Measurements from ENCODE around the gene CORO2B.
"Not testable (repeated sequence)": the region's sequence is repeated elsewhere in the genome, so short reads cannot be mapped to it uniquely, and the experiment has no call there.

Gene CORO2B

DNA sequence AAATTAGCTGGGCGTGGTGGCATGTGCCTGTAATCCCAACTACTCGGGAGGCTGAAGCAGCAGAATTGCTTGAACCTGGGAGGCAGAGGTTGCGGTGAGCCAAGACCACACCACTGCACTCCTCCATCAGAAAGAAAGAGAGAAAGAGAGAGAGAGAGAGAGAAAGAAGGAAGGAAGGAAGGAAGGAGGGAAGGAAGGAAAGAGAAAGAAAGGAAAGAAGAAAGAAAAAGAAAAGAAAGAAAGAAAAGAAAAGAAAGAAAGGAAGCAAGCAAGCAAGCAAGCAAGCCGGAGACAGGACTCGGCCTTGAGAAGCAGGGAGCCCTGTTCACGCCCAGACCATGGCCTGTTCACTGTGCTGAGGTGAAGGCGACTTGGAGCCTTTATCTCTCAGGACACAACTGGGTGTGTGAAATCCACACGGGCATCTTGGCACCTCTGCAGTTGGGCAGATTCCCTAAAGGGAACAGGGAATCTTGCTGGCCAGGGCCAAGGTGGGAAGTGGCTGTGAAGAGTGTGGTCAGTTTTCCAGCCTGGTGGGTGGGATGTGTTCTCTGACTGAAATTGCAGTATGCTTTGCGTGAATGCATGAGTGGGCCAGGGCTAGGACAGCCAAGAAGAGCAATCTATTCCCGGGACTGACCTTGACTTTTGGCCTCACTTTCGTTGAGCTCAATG is 90.3 kb downstream of the CORO2B start:
- DNase-seq (ENCODE audit: low spot score), result no peak

DNA sequence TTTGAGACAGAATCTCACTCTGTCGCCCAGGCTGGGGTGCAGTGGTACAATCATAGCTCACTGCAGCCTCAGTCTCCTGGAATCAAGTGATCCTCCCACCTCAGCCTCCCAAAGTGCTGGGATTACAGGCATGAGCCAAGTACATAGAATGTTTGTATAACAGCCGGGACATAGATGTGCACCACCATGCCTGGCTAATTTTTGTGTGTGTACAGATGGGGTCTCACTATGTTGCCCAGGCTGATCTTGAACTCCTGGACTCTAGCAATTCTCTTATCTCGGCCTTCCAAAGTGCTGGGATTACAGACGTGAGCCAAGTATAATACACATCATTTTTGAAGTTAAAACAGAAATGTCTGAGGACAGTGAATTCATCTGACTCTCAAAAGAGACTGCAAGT is 93.5 kb downstream of the CORO2B start:
- DNase-seq (ENCODE audit: low spot score), result no peak

DNA sequence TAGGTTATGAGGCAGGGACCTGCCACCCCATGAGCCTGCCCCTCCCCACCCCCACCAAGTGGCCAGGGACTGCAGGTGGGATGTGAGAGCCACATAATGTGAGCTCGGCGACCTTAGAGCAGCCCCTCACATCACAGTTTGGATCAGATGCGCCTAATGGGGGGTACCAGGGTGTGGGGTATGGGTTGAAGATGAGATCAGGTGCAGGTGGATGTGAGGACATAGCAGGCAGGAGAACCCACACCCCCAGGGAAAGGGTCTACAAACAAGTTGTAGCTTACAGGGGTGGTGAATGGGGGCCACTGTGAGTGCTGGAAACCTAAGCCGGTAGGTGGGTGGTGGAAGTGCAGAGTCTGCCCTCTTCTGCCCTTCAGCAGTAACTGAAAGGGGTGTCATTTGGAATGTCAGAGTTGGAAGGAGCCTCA is 94.0 kb downstream of the CORO2B start:
- no peak for DNase-seq (ENCODE audit: low spot score)

DNA sequence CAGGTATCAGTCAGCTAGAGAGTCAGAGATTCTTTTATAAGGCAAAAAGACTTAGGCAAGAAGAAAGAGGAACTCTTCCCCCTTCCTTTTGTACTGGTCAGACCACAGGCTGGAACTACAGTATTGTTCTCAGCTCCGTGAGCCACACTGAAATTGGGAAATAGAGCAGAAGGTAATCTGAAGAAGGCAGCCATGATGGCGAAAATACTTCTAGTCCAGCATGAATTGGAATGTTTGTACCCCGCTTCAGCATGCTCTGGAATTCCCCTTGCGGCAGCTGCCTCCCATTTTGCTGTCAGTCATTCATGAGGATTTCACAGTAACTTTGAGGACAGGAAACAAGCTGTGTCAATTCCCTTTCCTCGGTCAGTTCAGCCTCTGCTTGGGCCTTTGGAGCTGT is 96.2 kb downstream of the CORO2B start:
- DNase-seq (ENCODE audit: low spot score), result no peak

DNA sequence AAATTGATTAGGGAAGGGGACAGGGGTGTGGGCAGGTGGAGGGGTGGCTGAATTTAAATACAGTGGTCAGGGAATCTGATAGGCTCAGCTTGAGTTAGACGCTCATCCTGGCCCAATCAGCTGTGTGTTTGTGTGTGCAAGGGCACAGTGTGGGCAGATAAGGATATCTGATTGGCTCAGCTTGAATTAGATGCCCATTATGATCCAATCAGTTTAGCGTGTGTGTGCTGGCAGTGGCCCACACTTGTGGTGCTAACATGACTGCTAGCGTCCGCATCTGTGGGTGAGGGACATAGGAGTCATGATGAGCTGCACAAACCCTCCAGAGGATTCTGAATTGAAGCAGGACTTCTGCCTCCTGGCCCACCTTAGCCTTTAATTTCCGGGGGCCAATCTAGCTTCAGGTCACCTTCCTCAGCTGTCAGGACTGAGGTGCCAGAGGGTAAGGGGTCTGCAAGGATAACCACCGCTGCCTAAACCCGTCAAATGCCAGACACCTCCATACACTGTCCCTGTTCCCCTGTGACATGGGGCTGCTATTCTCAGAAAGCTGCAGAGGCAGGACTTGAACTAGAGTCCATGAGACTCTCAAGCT is 97.3 kb downstream of the CORO2B start:
- no peak for DNase-seq (ENCODE audit: low spot score)

DNA sequence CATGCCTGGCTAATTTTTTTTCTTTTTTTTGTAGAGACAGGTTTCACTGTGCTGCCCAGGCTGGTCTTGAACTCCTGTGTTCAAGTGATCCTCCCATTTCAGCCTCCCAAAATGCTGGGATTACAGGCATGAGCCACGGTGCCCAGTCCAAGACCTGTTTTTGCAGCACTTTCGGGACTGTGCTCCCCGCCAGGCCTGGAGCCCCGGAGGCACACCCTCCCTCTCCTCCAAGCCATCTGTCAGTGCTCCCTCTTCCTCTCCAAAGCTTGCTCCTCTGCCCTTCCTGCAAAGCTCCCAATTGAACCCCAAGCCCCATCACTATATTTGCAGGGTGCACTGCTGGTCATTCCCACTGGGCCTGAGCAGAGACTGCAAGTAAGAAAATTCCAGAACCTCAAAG is 98.1 kb downstream of the CORO2B start:
- DNase-seq (ENCODE audit: low spot score), result no peak

DNA sequence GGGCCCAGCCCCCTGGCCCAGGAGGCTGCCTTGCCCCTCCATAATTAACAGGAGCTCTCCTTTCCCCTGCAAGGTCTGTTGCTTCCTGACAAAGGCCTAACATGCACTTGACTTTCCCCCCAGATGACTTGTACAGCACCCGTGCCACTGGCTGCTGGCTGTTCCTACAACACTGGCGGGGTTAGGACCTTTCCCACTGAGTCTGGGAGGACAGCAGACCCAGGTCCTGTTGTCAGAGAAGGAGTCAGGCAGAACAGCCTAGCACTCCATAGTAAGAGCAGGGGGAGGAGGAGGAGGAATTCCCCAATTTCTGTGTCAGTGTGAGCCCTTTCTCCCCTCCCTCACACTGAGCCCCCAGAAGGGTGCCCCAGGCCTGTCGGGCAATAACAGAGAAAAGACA is 99.2 kb downstream of the CORO2B start:
- no peak for DNase-seq (ENCODE audit: low spot score)

DNA sequence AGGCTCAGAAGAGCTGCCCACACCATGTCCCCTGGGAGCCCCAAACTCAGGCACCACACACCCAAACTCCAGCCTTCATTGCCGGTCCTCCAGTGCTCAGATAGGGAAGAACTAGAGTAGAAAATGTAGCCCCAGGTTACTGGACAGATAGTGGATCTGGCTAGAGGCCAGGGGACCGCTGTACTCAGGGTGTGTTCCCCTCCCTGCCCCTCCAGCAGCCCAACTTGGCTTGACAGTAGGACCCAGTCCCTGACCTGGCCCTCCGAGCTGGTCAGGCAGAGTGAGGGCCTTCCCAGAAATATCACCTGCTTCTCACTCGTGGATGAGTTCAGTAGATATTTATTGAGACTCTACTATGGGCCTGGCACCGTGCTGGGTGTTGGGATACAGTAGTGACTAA is 100.0 kb downstream of the CORO2B start:
- DNase-seq (ENCODE audit: low spot score), result no peak

DNA sequence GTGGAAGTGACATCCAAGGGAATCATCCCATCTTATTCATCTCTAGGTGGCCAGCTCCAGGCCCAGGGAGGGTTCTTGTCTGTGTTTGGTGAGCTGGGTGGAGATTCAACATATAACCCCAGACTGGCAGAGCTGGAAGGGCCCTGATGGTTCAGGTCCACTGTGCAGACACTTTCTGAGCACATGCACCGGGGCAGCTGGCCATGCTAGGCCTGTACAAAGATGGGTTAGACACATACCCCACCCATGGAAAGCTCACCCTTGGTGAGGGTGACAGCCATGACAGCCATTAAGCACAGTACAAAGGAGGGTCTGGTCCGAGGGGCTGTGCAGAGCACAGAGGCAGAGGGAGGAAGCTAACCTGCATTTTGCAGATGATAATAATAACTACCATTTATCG is 100.4 kb downstream of the CORO2B start:
- DNase-seq (ENCODE audit: low spot score), result no peak

DNA sequence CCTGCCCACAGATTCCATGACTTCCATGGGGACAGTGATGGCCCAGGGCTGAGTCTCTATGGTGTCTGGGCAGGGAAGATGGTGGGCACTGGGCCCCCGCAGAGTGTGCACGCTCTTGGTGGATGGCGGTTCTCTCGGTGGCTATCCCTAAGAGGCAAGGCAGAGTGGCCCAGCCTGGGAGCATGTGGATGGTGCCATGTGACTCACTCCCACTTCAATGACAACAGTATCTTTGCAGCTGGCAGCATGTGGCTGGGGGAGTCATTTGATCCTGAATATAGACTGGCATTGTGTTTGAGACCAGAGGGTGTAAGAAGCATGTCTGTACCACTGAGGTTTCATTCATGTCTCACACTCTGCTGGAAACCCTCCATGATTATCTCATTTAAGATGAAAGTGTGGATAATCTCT is 101.2 kb downstream of the CORO2B start:
- DNase-seq (ENCODE audit: low spot score), result no peak

DNA sequence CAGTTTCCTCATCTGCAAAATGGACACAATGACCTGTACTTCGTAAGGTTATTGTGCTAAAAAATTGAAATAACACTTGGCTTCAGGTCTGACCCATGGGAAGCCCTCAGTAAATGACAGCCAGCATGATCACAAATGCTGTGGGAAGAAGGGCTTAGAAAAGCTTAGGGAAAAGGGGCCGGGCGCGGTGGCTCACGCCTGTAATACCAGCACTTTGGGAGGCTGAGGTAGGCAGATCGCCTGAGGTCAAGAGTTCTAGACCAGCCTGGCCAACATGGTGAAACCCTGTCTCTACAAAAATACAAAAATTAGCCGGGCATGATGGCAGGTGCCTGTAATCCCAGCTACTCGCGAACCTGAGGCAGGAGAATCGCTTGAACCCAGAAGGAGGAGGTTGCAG is 102.0 kb downstream of the CORO2B start:
- DNase-seq (ENCODE audit: low spot score), result not testable (repeated sequence)

DNA sequence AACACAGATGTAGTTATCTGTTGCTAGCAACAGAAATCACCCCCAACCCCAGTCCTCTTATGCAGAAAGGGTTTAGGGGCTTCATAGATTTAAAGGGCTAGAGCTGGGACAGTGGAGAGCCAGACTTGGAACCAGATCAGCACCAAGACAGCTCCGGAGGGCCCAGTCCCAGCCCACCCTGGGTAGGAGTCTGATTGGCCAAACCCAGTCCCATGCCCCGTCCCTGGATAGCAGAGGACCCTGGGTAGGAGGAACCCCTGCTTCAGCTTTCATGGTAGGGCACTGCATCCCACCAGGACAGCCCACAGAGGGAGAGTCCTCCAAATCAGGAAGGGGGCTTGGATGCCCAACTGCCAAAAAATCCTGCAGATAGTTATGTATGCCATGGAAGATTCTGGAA is 103.0 kb downstream of the CORO2B start:
- DNase-seq (ENCODE audit: low spot score), result no peak

DNA sequence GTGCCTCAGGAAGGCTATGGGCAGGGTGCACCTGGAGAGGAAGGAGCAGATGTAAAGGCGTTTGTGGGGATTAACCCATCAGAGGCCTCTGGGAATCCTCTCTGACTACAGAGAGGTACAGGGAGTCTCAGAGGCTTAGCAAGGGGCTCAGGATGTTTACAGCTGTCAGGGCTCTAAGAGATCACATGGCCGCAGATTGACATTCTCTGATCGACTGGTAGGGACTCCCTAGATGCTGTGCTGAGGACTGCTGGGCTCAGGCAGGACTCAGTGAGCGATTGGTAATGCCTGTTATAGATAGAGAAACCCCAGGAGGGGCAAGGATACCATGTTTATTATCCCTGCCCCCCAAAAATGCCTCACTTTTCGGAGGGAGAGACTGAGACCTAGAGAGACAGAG is 103.5 kb downstream of the CORO2B start:
- DNase-seq (ENCODE audit: low spot score), result no peak

DNA sequence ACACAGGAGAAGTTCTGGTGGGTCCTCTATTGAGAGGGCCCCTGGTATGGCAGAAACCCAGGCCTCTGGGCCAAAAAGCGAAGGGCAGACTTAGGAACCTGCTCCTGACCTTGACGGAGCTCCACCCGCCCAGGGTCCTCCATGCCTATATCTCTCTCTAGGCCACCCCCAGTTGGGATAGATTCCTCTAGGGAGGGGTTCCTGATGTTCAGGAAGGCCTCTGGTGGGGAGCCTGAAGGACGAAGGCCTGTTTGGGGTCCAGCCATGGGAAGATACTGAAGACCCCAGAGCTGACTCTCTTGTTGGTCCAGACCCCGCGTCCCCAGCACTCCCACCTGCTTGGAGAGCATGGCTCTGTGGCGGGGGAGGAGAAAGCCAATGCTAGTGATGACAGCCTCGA is 104.2 kb downstream of the CORO2B start:
- DNase-seq (ENCODE audit: low spot score), result no peak

DNA sequence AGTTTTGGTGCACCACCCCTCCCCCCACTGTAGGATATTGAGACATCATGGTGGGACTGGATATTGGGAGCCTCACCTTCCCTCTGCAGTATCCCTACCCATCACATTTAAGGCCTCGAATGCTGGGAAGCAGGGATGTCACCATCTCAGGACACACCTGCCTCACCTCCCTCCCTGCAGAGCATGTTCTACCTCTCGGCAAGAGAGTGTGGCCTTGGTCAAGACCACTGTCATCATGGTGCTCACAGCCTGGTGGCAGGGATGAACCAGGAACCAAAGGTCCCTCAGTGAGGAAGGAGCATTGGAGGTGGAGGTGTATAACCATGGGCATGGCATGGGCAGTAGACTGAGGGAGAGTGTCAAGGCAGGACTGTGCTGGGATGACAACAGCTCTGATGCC is 104.8 kb downstream of the CORO2B start:
- no peak for DNase-seq (ENCODE audit: low spot score)

DNA sequence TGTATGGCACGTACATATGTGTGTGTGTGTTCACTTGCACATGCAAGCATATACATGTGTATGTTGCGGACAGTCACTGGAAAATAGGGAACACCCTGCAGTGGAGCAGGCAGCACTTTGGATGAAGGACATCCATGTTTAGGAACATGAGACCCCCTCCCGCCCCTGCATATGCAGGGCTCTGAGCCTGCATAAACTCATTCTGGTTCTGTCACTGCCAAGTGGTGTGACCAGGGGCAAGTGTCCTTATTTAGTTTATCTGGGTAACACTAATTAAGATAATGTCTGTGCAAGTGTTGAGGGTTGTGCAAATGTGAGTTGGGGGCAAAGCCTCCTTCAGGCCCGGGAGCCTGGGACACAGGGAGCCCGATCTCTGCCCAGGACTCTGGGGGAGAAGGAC is 105.7 kb downstream of the CORO2B start:
- DNase-seq (ENCODE audit: low spot score), result no peak

DNA sequence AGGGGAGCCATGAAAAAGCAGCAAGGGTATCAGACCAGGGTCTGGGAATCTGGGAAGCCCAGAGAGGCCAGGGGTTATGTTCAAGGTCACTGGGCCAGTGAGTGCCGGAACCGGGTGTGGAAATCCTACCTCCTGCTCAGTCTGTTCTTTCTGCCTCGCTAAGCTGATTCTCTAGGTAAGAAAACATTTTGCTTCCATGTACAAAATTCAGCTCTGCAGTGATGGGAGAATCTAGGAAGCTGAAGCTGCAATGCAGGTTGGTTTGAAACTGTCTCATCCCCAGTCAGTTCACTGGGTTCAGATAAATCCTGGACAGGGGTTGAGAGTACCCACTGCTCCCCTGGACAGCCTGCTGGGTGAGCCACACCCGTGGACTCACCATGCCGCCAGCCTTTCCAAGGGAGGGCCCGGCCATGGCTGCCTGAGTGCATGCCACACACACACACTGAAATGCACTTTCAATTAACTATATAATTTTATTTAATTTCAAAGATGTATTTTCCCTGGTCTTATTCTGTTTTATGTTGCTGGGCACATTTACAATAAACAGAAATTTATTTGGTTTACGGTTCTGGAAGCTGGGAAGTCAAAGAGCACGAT is 108.4 kb downstream of the CORO2B start:
- no peak for DNase-seq (ENCODE audit: low spot score)

DNA sequence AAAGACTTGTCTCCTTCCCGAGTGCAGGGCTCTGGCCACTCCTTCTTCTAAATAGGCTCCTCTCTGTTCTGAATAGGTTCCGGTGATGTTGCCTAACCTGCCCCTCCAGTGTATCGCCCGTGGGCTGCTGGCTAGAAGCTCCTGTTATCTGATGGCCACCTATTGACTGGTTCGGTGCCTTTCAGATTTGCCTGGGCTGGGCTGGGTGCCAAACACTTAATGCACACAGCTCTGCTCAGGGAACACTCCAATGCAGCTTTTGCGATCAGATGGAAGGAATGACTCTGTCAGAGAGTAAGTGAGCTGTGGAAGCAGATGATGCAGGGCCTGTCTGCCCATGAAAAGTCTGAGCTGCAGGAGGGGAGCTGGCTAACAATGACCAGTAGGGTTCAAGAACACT is 112.9 kb downstream of the CORO2B start:
- no peak for DNase-seq (ENCODE audit: low spot score)

DNA sequence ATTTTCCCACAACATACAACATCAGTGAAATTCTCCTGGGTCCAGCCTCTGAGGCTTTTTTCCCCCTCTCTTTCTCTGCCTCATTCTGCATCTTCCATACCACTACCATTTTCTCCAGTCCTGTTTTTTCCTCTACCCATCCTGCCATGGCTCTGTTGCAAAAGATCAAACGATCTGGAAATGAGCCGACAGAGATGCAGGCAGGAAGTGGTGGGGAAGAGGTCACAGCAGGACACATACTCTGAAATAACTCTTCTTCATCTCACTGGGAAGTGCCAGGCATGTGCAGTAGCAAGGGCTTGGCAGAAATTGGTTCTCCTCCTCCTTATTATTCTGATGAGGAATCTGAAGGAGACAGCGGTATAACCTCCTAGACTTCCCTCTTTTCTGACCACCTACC is 114.3 kb downstream of the CORO2B start:
- DNase-seq (ENCODE audit: low spot score), result no peak

DNA sequence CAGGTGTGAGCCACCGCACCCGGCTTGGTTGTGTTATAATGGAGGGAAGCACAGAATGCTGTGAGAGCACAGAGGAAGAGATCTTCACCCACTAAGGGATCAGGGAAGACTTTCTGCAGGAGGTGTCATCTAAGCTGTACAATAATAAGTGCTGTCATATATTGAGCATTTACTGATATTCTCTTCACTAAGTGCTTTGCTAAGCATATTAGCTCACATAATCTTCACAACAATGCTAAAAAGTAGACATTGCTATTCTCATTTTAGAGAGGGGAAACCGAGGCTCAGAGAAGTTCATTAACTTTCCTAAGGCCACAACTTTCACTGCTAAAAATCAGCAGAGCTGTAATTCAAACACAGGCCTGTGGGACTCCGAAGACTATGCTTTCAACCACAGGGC is 115.3 kb downstream of the CORO2B start:
- no peak for DNase-seq (ENCODE audit: low spot score)

DNA sequence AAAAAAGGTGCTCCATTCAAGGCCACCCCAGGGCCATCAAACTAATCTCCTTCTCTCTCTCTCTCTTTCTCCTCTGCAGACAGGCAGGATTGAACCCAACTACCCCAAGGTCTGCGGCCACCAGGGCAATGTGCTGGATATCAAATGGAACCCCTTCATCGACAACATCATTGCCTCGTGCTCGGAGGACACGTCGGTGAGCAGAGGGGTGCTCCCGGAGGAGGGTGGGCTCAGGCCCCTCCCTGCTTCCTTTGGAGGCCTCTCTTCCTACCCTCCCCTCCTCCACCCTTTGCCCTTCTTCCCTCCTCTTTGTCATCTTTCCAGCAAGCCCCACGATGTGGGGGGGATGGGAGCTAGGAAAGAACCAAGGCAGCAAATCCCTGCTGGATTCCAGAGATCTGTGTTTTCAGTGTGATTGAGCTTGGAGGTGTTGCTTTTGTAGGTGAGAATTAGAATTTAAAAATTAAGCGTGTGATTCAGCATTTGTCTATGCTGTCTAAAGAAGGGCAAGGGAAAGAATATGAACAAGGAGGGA is 116.3 kb downstream of the CORO2B start:
- no peak for DNase-seq (ENCODE audit: low spot score)

DNA sequence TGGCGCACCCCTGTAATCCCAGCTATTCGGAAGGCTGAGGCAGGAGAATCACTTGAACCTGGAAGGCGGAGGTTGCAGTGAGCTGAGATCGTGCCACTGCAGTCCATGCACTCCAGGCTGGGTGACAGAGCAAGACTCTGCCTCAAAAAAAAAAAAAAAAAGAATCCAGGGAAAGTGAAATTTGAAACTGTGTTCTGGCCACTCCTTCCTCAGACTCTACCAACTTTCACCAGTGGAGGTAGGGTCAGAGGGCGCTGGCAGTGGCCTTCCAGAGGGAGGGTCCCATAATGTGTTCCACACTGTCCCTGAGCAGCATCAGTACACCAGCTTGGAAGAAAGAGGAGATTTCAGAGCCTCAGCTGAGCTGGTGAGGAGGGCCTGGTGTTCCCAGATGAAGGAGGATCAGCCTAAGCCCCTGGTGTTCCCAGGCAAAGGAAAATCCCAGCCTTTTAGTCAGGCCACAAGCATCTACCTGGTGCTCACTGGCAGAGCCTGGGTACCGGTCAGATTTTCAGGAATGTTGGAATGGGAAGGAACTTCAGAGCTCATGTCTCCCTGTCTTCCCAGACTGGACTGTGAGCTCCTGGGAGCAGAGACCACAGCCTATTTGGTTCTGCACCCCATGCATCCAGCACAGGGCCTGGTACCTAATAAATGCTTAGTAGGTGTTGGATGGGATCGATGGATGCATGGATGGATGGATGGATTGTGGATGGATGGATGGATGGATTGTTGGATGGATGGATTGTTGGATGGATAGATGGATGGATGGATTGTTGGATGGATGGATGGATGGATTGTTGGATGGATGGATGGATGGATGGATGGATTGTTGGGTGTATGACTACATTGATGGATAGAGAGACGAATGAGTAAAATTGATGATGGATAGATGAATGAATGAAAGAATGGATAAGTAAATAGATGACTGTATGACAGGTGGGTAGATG is 117.9 kb downstream of the CORO2B start:
- DNase-seq (ENCODE audit: low spot score), result no peak
